Measurements from ENCODE around the gene CACNA1C.

DNA sequence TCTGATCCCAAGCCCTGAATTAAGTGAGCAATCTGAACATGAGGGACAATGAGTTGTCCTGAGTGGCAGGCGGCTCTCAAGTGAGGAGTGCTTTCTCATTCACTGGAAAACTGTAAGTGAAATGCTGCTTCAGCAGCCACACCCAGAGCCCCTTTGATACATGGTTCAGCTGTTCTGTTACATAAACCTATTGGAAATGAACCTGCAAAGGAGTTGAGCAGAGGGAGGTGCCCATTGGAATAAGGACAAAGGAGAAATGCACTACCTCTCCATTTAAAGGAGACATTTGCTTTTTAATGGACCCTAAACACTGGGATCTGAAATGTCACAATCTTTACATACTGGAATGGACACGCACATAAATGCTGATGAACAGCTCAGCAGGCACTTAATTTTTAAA, 169.9 kb downstream of the CACNA1C start:
- TF ChIP-seq, protein P1, sequence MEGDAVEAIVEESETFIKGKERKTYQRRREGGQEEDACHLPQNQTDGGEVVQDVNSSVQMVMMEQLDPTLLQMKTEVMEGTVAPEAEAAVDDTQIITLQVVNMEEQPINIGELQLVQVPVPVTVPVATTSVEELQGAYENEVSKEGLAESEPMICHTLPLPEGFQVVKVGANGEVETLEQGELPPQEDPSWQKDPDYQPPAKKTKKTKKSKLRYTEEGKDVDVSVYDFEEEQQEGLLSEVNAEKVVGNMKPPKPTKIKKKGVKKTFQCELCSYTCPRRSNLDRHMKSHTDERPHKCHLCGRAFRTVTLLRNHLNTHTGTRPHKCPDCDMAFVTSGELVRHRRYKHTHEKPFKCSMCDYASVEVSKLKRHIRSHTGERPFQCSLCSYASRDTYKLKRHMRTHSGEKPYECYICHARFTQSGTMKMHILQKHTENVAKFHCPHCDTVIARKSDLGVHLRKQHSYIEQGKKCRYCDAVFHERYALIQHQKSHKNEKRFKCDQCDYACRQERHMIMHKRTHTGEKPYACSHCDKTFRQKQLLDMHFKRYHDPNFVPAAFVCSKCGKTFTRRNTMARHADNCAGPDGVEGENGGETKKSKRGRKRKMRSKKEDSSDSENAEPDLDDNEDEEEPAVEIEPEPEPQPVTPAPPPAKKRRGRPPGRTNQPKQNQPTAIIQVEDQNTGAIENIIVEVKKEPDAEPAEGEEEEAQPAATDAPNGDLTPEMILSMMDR (IDR thresholded peaks at IDR 0.05): no peak
- no peak for TF ChIP-seq POLR2AphosphoS5 (IDR thresholded peaks at IDR 0.05)
